ENCODE data around the gene ALOX5AP.

ALOX5AP gene

GRCh38 chr13:30785191-30785850 is 50.0 kb downstream of the ALOX5AP start:
- H3K4me3 ChIP-seq (ENCODE audit: low read depth, low read length) = no peak overlapping the region
- no peak for TF ChIP-seq CTCF (IDR thresholded peaks at IDR 0.05; ENCODE audit: insufficient read depth, low read depth, low read length, missing control alignments)
- no peak for DNase-seq (ENCODE audit: low read depth)

- no peak overlapping the region for H3K4me3 ChIP-seq (ENCODE audit: low read depth, low read length)
- DNase-seq (ENCODE audit: low read depth) = no peak
- no peak for TF ChIP-seq CTCF (IDR thresholded peaks at IDR 0.05; ENCODE audit: insufficient read depth, low read depth, low read length, missing control alignments)
Measured at GRCh38 chr13:30786648-30787047, 51.3 kb downstream of the ALOX5AP start.

- no peak overlapping the region for H3K4me3 ChIP-seq (ENCODE audit: low read depth, low read length)
- DNase-seq (ENCODE audit: low read depth) = no peak
- TF ChIP-seq CTCF (IDR thresholded peaks at IDR 0.05; ENCODE audit: insufficient read depth, low read depth, low read length, missing control alignments) = no peak
Measured at GRCh38 chr13:30787738-30788525, 52.6 kb downstream of the ALOX5AP start.

GRCh38 chr13:30789166-30789862 is 54.0 kb downstream of the ALOX5AP start:
- no peak overlapping the region for H3K4me3 ChIP-seq (ENCODE audit: low read depth, low read length)
- TF ChIP-seq CTCF (IDR thresholded peaks at IDR 0.05; ENCODE audit: insufficient read depth, low read depth, low read length, missing control alignments) = no peak
- DNase-seq (ENCODE audit: low read depth) = no peak

GRCh38 chr13:30790592-30790991 is 55.2 kb downstream of the ALOX5AP start:
- no peak overlapping the region for H3K4me3 ChIP-seq (ENCODE audit: low read depth, low read length)
- no peak for DNase-seq (ENCODE audit: low read depth)
- no peak for TF ChIP-seq CTCF (IDR thresholded peaks at IDR 0.05; ENCODE audit: insufficient read depth, low read depth, low read length, missing control alignments)

GRCh38 chr13:30791354-30792001 is 56.1 kb downstream of the ALOX5AP start:
- no peak overlapping the region for H3K4me3 ChIP-seq (ENCODE audit: low read depth, low read length)
- no peak for TF ChIP-seq CTCF (IDR thresholded peaks at IDR 0.05; ENCODE audit: insufficient read depth, low read depth, low read length, missing control alignments)
- DNase-seq (ENCODE audit: low read depth) = no peak
